Activated CD8-positive, alpha-beta memory T cell treated with anti-CD3 and anti-CD28 coated beads, Interleukin-2, amount 50 U/mL, for 4 hours (primary cell): ENCODE results near the gene SCAMP4.
A peak's percentile ranks its signal among the peaks of the same experiment; 100 is the strongest.
"Not testable (repeated sequence)": the region's sequence is repeated elsewhere in the genome, so short reads cannot be mapped to it uniquely, and the experiment has no call there.

ENCODE experiments used
- DNase-seq: peaks from one replicate; pipeline ENCODE4 v3.0.0-alpha.2; 2020

SCAMP4 gene

DNA sequence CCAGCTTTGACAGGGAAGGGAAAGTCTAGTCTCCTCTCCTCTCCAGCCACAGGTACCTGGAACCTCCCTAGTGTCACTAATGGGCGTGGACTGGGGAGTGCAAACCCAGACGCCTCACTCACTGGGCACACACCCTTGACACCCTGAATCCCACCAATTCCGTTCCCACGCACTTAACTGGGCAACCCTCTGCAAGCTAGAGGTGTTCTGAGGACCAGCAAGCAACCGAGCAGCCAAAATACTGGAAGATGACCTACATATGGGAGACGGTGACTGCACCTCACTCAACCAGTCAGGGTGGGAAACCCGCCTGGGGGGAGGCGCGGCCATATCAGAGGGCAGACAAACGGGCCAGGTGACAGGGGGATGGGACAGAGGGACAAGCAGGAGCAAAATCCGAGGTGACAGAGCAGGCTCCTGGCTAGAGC is 20.9 kb upstream of the SCAMP4 start:
- peak; percentile 65 for DNase-seq

DNA sequence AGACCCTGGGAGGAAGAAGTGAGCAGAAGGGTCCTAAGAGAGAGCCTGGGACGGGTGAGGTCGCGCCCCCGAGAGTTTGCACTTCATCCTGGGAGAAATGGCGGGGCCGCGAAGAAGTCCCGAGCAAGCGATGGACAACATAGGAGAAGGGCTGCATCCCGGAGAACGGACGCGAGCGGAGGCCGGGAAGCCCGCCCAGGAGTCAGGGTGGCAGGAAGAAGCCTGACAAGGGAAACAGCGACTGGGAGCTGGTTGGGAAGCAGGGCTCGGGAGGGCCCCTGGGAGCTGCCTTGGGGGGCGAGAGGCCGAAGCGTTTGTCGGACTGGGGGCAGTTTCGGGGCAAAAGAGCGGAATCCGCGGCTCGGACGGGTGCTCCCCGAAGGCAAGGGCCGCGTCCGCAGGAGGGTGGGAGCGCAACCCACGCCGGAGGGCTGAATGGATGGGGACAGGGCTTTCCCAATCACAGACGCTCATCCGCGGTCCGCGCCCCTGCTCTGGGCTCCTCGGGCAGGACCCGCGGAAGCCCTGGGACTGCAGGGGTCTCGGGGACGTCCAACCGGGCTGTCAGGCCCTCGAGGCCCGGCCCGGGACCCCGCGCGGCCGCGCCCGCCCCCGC is 20.4 kb upstream of the SCAMP4 start:
- no peak for DNase-seq

GRCh38 chr19:1885398-1886119 is 19.6 kb upstream of the SCAMP4 start, which contains the start of gene ABHD17A:
Gene ABHD17A, minus strand, starts transcription at chr19:1885496. Its CDS starts 3,930 bp downstream, at chr19:1881566.
- peak; percentile 97 for DNase-seq

DNA sequence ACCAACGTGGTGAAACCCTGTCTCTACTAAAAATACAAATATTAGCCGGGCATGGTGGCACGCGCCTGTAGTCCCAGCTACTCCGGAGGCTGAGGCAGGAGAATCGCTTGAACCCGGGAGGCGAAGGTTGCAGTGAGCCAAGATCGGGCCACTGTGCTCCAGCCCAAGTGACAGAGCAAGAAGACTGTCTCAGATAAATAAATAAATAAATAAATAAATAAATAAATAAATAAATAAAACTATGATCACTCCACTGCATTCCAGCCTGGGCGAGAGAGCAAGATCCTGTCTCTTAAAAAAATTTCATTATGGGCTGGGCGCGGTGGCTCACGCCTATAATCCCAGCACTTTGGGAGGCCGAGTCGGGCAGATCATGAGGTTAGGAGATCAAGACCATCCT is 18.8 kb upstream of the SCAMP4 start:
- DNase-seq, result not testable (repeated sequence)

- no peak for DNase-seq
Observed at GRCh38 chr19:1888385-1888784, 16.8 kb upstream of the SCAMP4 start.

DNA sequence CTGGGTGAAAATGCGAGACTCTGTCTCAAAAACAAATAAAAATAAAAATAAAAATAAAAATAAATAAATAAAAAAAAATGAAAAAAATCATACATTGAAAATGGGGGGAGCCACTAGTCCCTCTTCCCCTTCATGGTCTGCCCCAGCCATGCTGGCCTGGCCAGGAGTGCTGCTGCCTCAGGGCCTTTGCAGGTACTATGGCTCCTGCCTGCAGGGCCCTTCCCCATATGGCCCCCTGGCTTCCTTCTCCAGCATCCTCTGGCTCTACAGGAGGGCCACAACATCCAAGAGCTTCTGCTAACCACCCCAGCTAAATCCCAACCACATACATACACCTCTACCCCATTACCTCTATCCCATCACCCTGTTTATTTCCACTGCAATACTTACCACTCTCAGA is 15.3 kb upstream of the SCAMP4 start:
- DNase-seq, result no peak

GRCh38 chr19:1893791-1894190 is 11.4 kb upstream of the SCAMP4 start:
- no peak for DNase-seq

DNA sequence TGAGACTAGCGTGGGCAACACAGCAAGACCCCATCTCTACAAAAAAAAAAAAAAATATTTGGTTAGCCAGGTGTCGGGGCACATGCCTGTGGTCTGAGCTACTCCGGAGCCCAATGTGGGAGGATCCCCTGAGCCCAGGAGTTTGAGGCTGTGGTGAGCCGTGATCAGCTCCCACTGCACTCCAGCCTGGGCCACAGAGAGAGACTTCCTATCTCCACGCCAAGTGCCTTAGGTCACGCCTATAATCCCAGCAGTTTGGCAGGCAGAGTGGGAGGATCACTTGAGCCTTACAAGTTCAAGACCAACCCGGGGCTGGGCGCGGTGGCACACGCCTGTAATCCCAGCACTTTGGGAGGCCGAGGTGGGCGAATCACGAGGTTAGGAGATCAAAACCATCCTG is 8.7 kb upstream of the SCAMP4 start:
- DNase-seq, result no peak

DNA sequence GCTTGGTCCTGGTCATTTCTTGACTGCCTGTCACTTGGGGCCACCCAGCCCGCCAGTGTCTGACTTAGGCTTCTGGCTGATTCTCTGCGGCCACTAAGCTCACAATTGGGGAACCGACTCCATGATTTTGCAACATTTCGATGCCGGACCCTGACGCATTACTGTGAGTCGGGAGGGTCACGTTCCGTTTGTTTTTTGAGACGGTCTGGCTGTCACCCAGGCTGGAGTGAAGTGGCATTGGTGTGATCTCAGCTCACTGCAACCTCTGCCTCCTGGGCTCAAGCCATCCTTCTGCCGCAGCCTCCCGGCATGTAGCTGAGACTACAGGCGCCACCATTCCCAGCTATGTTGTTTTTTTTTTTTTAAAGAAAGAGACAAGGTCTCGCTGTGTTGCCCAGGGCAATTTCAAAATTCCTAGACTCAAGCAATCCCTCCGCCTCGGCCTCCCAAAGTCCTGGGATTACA is 3.2 kb upstream of the SCAMP4 start:
- DNase-seq, result no peak

DNA sequence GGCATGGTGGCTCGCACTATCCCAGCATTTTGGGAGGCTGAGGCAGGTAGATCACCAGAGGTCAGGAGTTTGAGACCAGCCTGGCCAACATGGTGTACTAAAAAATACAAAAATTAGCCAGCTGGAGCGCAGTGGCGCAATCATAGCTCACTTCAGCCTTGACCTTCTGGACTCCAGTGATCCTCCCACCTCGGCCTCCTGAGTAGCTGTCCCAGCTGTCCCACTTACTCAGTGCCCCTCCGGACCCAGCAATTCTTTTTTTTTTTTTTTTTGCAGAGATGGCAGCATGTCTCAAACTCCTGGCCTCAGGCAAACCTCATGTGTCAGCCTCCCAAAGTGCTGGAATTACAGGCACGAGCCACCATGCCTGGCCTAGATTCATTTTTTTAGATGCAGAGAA is 2.3 kb upstream of the SCAMP4 start:
- DNase-seq, result no peak

- DNase-seq, result no peak
Observed at GRCh38 chr19:1904860-1905109, 414 bp upstream of the SCAMP4 start.

- DNase-seq, result no peak
Observed at GRCh38 chr19:1905863-1906375, 720 bp downstream of the SCAMP4 start.

DNA sequence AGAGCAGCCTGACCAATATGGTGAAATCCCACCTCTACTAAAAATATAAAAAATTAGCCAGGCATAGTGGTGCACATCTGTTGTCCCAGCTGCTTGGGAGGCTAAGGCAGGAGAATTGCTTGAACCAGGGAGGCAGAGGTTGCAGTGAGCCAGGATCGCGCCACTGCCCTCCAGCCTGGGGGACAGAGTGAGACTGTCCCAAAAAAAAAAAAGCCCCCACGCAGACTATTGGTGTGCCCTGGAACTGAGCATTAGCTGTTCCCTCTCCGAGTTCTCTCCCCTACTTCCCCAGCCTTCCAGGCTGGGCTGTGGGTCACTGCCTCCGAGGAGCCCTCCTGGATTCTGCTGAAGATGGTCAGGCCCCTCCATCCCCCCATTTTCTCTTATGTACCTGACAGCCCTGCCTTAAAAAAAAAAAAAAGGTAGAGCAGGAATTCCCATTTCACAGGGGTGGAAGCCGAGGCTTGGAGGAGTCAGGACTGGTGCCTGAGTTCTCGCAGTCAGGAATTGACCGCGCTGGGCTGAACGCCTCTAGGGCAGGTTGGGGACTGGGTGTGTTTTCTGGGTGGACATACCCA is 1.9 kb downstream of the SCAMP4 start:
- DNase-seq, result no peak

DNA sequence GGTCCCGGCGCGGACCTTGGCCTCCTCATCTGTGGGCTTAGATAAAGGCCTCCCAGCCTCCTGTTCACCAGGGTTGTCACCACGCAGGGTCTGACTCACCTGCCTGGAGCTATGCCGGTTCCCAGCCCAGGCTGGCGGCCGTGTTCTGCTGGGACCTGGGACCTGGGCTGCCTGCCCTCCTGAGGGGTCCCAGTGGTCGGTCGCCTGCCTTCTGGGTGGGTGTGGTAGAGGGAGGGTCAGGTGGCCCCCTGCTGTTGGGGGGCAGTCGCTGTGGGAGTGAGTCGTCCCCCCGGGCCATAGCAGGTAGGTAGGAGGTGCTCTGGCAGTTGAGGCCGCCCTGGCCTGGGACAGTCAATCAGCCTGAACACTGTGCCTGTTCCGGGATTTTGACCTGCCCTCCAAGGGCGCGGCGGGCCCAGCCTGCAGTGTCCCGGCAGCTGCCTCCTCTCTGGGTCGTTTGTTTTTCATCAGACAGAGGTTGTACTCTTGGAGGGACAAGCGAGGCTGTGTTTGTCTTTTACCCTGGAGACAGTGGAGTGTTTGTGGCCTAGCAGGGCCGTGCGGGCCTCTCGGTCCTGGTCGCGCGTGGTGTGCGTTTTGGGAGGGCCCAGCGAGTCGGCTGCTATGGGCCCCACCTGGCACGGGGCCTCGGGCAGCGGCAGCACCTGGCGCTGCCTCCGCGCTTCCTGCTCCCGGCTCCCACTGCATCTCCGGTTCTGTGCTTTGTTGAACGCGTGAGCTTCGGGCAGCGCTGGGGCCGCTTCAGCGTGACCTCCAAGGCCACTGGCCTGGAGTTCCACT is 2.6 kb downstream of the SCAMP4 start:
- no peak for DNase-seq

GRCh38 chr19:1908364-1908678 is 3.1 kb downstream of the SCAMP4 start:
- no peak for DNase-seq

DNA sequence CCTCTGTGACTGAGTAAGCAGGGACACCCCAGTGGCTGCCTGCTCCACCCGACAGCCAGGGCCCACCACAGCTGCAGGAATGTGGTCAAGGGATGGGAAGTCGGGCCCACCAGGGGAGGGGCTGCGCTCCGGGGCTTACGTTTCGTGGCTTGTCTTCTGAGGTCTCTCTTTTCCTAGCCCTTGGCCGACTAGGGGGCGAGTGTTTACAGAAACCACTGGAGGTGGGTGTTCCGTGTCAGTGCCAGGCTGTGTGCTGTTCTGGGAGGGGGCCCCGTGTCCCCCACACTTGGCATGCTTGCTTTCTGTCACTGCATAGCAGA is 4.5 kb downstream of the SCAMP4 start:
- no peak for DNase-seq

DNA sequence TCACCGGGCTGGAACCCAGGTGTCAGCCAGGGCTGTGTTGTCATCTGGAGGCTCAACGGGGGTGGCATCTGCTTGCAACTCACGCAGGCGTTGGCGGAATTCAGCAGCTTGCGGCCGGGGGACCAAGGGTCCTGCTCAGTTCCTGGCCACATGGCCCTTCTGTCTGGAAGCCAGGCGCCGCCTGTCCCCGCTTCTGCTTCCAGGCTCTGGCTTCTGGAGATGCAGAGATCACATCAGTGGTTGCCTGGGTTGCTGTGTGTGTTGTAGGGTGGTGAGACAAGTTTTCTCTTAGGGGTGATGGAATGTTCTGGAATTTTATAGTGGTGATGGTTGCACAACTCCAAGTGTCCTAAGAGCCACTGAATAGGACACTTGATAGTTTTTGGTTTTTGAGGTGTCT is 5.0 kb downstream of the SCAMP4 start:
- no peak for DNase-seq

GRCh38 chr19:1911098-1911497 is 5.9 kb downstream of the SCAMP4 start:
- DNase-seq, result peak; percentile 29

DNA sequence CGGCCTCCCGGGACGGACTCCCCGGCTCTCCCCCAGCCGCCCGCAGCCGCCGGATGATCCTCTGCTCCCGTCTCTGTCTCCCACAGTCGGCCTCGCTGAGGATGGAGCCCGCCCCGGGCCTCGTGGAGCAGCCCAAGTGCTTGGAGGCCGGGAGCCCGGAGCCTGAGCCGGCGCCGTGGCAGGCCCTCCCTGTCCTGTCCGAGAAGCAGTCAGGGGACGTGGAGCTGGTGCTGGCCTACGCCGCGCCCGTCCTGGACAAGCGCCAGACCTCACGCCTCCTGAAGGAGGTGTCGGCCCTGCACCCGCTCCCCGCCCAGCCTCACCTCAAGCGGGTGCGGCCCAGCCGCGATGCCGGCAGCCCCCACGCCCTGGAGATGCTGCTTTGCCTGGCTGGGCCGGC is 6.8 kb downstream of the SCAMP4 start:
- DNase-seq, result no peak

DNA sequence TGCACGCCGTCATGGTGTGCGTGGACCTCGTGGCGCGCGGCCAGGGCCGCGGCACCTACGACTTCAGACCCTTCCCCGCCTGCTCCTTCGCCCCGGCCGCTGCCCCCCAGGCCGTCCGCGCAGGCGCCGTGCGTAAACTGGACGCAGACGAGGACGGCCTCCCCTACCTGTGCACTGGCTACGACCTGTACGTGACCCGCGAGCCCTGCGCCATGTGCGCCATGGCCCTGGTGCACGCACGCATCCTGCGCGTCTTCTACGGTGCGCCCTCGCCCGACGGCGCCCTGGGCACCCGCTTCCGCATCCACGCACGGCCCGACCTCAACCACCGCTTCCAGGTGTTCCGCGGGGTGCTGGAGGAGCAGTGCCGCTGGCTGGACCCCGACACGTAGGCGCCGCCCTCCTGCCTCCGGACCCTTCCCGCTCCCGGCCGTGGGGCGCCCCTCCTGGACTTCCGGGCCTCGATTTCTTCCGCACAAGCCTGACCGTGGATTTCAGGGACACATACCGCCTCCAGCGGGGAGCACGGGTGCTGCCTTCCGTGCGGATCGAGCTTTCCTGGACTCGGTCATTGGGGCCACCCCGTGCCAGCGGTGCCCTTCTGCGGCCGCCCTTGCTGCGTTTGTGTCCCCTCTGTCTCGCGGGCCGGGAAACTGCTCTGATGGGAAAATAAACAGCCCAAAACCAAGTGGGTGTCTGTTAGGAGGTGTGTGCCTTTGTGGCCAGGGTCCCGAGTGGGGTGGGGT is 7.7 kb downstream of the SCAMP4 start:
- no peak for DNase-seq

- DNase-seq, result no peak
Observed at GRCh38 chr19:1913781-1914577, 8.8 kb downstream of the SCAMP4 start.

GRCh38 chr19:1914826-1915341 is 9.7 kb downstream of the SCAMP4 start:
- DNase-seq, result no peak
